Tongue (tissue), 2 donors: Measurements from ENCODE around the gene ANKRD37. TPM values are rescaled to one million over a fixed set of nuclear protein-coding genes. Genes with fewer than 3 reads are reported as not detected.

Experiments used
- DNase-seq: peaks from one replicate; pipeline ENCODE4 v3.0.0-alpha.2; 2015
- total RNA-seq: library from RNA; depleted of rRNA; stranded (reverse); fragments of >200 nt; gene quantifications from one replicate; pipeline ENCODE4 v1.2.3, GENCODE V29; 2014

ANKRD37 gene
- total RNA-seq, 1 donor from 2014 or later: 20.1 TPM

GRCh38 chr4:185380320-185380719, 16.3 kb upstream of the ANKRD37 start:
- no peak for DNase-seq

- no peak for DNase-seq
These were observed 15.1 kb upstream of the ANKRD37 start for GRCh38 chr4:185381288-185382196.

- no peak for DNase-seq
These were observed 13.9 kb upstream of the ANKRD37 start for GRCh38 chr4:185382754-185383153.

GRCh38 chr4:185383451-185383850, 13.2 kb upstream of the ANKRD37 start:
- no peak for DNase-seq

- no peak for DNase-seq
These were observed 12.6 kb upstream of the ANKRD37 start for GRCh38 chr4:185384061-185384460.

GRCh38 chr4:185384930-185385331, 11.7 kb upstream of the ANKRD37 start:
- DNase-seq: peak; percentile 55

GRCh38 chr4:185387957-185388356, 8.7 kb upstream of the ANKRD37 start:
- no peak for DNase-seq

- no peak for DNase-seq
These were observed 5.7 kb upstream of the ANKRD37 start for GRCh38 chr4:185390941-185391340.

GRCh38 chr4:185392156-185392555, 4.5 kb upstream of the ANKRD37 start:
- DNase-seq: no peak

- peak; percentile 36 for DNase-seq
These were observed 1.9 kb upstream of the ANKRD37 start for GRCh38 chr4:185394568-185395237.

- peak; percentile 97 for DNase-seq
These were observed 1.2 kb upstream of the ANKRD37 start, which contains the start of gene LRP2BP for GRCh38 chr4:185395238-185395955. LRP2BP (minus strand) TSS chr4:185395924; CDS start chr4:185378186, 17,738 bp downstream.

GRCh38 chr4:185395956-185396723, 501 bp upstream of the ANKRD37 start:
- peak; percentile 99 for DNase-seq

- no peak for DNase-seq
These were observed 2.0 kb downstream of the ANKRD37 start for GRCh38 chr4:185398618-185399017.

GRCh38 chr4:185399466-185399865, 2.8 kb downstream of the ANKRD37 start:
- no peak for DNase-seq

- DNase-seq: no peak
These were observed 7.4 kb downstream of the ANKRD37 start for GRCh38 chr4:185404031-185404430.

- DNase-seq: no peak
These were observed 8.8 kb downstream of the ANKRD37 start for GRCh38 chr4:185405296-185405999.

- DNase-seq: no peak
These were observed 11.8 kb downstream of the ANKRD37 start for GRCh38 chr4:185408432-185408831.

- DNase-seq: no peak
These were observed 15.2 kb downstream of the ANKRD37 start for GRCh38 chr4:185411849-185412248.

GRCh38 chr4:185412412-185412811, 15.8 kb downstream of the ANKRD37 start:
- DNase-seq: no peak

- no peak for DNase-seq
These were observed 20.3 kb downstream of the ANKRD37 start for GRCh38 chr4:185416955-185417354.
